Left hindlimb (tissue), 1 donor: ENCODE data around the gene PARD3.

Experiments used
- DNase-seq: peaks from one replicate; pipeline ENCODE4 v3.0.0-alpha.2; 2018

The PARD3 gene

DNA sequence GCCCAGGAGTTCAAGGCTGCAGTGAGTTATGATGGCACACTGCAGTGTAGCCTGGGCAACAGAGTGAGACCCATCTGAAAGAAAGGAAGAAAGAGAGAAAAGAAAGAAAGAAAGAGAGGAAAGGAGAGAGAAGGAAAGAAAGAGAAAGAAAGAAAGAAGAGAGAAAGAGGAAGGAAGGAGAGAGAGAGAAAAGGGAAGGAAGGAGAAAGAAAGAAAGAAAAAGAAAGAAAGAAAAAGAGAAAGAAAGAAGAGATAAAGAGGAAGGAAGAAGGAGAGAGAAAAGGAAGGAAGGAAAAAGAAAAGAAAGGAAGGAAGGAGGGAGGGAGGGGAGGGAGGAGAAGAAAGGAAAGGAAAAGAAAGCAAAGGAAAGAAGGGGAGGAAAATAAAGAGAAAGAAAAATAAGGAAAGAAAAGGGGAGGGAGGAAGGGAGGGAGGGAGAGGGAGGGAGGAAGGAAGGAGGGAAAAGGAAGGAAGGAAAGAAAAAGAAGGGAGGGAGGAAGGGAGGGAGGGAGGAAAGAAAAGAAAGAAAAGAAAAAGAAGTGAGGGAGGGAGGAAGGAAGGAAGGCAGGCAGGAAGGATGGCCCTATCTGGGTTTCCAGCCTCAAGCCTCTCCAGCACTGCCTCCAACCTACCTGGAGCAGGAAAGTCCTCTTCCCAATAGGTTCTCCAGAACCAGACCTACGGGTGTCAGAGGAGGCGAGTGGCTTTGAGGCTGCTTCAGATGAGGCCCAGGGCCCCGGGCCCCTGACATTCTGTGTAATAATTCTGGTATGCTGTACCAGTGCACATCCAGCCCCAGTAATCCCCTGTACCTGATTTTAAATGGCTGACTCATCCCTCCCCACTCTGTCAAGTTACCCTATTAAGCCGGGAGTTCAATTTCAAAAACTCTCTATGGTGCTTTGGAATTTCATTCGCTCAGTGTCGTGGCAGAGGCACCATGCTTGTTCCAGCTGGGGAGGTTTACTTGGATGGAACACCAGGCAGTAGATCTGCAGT, 6.8 kb upstream of the PARD3 start:
- DNase-seq: no peak

DNA sequence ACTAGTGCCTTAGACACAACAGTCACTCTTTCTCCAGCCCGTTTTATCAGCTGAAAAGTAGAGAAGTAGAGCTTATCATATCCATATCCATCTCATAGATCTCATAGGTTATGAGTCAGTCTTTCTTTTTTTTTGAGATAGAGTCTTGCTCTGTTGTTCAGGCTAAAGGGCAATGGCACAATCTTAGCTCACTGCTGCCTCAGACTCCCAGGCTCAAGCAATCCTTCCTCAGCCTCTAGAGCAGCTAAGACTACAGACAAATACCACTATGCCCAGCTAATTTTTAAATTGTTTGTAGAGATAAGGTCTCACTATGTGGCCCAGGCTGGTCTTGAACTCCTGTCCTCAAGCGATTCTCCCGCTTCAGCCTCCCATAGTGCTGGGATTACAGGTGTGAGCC, 2.5 kb upstream of the PARD3 start:
- DNase-seq: no peak

DNA sequence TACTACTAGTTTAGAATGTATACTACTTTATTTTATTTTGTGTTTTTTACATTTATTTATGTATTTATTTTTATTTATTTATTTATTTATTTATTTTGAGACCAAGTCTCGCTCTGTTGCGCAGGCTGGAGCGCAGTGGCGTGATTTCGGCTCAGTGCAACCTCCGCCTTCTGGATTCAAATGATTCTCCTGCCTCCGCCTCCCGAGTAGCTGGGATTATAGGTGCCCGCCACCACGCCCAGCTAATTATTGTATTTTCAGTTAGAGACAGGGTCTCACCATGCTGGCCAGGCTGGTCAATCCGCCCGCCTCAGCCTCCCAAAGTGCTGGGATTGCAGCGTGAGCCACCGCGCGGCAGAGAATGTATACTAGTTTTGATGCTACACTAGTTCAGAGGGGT, 2.0 kb upstream of the PARD3 start:
- no peak for DNase-seq

DNA sequence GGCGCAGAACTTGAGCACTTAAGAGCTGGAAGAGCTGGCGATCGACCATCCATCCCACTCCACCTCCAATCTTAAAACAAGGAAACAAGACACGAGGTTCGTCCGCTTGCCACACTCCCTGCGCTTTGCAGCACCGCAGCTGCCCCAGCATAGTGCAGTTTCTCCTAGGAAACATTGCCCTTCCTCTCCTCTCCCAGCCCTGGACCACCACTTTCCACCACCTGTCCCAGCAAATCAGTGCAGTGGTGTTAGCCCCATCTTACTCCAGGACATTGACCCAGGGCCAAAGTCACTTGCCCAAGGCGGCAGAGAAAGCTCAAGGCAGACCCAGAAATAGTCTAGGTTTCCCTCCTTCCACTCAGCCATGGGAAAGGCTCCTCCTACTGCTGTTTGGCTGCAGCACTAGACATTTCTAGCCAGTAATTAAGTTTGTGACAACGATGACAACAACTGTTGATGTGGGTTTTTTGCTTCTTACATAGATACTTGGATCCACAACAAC, 1.5 kb upstream of the PARD3 start:
- DNase-seq: peak; percentile 56

DNA sequence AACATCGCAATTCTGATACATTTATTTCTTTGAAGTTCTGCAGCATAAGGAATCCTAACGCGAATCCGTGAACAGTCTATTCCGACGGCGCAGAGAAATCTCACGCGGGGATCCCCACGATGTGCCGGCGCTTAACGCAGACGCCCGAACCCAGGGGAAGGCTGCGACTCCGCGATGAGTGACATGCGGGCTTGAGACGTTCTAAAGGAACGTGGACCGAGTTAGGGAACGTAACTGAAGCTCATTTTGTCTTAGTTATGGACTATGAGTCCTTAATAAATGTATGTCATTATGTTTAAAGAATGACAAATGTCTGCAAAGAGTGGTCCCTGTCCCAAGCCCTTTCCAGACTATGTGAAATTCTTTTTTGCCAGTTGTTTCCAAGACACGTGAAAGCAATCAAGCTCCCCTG, 995 bp upstream of the PARD3 start:
- no peak for DNase-seq

DNA sequence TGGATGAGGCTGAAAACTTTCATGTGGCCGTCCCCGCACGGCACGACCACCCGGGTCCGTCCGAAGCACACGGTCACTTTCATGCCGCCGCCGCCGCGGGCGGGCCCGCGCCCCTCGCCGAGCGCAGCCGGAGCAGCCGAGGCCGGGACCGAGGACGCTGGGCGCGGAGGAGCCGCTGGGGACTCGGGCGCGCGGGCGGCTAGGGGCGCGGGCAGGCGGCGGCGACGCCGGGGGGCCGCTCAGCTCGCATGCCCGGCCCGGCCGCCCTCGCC, 247 bp downstream of the PARD3 start:
- DNase-seq: no peak

DNA sequence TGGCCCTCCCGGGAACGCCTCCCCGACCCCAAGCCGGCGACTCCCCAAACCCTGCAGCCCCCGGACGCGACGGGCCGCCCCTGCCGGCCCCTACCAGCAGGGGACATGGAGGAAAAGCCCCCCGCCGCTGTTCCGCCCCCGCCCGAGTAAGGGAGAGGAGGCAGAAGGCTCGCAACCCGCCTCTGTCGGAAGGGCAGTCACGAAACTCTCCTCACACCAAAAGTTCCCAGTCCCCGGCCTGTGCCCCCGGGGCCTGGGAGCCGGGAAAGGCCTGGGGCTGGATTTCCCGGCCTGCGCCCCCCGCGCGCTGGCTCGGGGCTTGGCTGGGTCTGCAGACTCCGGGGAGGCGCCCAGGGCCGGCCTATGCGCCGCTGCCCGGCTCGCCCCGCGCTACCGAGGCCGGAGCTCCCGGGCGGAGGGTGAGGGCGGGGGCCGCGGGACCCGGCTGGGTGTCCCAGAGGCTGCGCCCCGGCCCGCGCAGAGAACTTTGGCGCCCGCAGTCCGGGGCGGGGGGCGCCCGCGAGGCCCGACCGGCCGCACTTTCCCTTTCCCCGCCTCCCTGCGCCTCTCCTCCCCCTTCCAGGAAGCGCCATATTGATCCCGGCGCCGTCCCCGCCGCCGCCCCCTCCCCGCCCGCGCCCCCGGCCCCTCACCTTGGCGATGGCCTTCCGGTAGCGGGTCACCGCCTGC, 728 bp downstream of the PARD3 start:
- DNase-seq: peak; percentile 83

DNA sequence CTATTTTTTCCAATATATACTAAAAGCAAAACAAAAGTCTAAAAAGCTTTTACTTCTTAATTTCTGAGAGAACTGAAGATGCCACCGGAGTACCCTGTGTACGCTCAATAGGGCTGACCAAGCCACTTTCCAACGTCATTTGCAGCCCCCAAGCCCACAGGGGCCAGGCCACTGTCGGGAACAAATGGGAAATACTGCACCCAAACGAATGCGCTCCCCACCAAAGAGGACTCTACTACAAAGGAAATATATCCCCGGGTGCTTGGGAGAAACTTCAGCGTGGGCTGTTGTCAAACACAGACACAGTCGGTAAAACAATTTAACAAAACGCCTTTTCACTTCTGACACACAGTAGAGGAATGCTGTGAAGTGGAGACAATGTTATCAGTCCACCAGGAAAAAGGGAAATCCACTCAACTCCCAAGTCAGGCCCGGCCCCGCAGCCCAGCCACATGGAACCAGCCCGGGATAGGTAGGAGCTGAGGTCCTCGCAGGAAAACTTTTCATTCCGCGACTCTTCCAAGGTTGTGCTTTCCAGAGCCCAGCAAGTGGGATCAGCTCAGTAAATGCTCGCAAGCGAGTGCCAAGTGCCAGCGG, 1.4 kb downstream of the PARD3 start:
- DNase-seq: no peak

DNA sequence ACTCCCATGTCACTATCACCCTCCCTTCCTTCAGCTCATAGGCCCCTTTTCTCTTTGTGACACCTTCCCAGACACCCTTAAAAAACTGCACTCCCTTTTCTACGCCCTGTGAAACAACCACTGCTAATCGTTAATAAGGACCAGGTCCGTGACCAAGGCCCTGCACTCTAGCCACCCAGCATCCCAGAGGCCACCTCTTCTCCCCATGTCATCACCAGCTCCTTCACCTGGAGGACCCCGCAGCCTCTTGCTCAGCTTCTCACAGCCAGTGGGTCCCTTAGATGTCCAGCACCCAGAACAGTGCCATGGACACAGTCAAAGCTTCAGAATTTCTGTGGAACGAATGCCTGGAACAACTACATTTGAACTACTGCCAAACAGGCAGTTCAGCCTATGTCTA, 2.3 kb downstream of the PARD3 start:
- DNase-seq: no peak

DNA sequence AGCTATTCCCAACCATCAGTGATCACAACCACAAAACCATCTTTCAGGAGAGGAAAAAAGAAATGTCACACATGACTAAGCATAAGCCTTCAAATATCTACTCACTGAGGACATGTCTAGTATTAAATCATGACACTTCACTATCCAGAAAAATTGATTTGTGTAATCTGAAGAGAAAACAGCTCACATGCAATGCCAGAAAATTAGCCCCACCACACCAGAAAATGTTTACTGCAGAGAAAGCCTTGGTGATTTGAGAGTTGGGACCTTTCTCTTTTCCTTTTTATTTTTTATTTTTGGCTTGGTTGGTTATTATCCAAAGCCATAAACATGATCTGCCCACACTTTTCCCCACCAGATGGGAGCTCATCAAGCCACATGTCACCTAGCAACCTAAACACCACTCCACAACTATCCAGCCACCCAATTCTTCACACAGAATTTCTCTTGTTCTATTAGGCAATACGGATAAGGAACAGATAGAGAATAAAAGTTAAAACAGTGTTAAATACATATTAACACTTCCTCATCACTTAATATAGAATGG, 3.1 kb downstream of the PARD3 start:
- DNase-seq: no peak

DNA sequence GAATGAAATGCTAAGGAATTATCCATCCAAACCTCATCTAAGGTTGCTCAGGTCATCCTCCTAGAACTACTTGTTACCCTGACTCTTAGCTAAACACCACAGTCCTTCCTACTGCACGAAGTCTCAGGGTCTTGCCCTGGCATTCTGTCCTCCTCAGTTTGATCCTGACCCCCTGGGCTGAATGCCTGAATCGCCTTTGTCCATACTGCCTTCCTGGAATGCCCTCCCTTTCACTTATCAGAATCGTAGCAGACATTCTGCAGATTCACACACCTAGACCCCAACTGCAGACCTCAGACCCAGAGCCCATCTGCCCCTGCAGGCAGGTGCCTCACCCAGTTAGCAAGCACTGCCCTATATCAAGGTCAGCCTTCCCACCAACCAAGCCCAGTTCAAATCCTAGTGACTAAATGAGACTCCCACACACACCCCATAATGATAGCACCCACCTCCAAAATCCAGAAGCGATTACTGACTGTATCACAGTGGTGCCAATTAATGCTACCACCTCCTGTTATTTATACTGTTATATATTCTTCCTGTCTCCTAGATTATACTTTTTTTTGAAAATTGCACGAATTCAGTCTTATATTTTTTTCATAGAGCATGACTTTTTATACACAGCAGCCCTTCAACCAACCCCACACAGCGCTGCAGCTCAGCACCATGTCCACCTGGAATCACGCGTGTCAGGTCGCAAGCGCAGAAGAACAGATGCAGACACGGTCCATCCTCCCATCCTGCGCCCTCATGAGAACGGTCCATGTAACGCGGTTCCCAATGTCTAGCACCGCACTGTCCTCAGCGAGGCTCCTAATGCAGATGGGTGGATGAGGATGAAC, 3.7 kb downstream of the PARD3 start:
- DNase-seq: no peak

DNA sequence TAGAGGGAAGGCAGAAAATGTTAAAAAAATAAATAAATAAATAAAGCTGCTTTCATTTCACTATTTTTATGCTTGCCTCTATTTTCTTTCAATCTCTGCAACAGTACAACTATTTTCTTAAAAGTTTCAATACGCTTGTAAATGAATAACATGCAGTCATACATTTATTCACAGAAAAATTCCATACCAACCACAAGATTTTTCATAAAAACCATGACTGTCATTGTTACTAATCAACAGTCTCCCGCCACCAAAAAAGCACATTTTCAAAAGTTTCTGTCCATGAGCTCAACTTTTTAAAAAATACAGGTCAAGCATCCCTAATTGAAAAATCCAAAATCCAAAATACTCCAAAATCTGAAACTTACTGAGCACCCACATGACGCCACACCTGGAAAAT, 5.3 kb downstream of the PARD3 start:
- DNase-seq: no peak

DNA sequence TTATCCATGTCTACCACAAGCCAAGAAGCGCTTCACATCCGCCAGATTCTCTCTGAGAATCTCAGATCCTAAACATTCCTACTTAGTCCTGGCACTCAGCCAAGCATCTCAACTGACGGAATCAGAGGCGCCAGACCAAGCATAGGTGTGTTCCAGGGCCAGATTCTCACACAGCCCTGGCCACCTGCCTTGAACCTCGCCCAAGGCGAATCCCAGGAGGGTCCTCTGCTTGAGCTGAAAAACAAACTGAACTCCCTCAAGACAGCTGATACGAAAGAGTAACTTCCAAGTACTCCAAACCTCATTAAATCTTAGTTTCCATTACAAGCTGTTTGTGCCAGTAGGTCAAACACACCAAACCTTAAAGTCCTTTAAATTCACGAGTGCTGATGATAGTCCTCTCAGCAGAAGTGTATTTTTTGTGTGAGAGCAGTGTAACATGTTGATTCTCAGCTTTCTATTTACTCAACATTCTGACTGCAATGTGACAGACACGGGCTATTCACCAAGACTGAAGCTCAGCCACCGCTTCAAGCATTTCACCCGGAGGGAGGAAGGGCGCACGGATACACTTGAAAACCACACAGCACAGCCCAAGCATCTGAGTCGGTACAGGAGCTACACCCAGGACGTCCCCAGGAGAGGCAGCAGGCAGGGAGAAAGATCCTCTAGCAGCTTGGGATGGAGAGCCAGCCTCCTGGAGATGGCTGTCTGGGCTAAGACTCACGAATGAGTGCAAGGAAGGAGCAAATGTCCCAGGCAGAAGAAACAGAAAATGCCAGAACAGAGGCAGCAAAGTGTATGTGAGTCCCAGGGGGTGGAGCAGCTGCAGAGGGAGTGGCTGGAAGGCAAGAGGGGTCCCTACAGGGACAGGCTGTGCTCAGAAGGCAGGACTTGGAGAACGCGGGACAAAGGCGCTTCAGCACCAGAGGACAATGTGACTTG, 6.0 kb downstream of the PARD3 start:
- DNase-seq: peak; percentile 59

DNA sequence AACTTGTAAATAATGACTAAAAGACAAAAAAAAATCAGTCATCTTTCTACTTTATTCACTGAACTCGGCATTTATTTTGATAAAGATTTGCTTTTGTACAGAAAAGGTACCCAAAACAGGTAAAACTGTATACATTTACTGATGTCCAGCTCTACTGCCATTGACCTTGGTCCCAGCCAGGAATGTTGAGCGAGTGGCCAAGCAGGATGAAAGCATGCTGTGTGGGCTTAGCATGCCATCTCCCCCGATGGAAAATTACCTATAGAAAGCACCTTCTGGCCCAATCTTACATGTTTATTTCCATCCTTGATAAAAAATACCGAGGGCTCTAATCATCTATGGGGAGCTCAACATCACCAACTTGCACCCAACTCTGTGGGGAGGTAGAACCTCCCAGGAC, 6.8 kb downstream of the PARD3 start:
- no peak for DNase-seq

DNA sequence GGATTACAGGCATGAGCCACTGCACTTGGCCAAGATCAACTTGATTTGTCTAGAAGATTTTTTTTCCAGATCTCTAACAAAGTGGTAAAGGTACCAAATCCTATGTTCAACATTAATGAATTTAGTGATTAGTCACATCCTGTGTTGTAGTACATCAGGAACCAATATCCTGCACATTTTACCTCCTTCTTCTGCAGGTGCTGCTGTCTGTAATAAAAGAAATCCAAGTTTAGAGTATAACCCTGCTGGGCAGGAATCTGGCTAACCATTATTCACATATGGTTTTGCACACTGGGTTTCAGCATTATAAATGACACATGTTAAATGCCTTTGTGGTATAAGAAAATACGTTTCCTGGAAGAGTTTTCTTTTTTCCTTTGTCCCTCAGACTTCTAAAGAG, 10.8 kb downstream of the PARD3 start:
- no peak for DNase-seq

DNA sequence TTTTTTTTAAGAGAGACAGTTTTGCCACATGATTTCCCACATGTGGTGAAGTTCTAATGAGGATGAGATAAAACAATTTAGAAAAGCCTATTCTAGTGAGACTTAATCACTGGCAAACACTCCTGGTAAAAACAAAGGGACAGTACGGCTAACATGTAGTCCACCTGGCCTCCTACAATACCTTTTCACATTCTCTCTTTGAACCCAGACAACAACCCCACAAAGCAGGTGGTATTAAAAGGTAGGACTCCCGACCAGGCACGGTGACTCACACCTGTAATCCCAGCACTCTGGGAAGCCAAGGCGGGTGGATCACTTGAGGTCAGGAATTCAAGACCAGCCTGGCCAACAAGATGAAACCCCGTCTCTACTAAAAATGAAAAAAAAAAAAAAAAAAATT, 12.4 kb downstream of the PARD3 start:
- no peak for DNase-seq

DNA sequence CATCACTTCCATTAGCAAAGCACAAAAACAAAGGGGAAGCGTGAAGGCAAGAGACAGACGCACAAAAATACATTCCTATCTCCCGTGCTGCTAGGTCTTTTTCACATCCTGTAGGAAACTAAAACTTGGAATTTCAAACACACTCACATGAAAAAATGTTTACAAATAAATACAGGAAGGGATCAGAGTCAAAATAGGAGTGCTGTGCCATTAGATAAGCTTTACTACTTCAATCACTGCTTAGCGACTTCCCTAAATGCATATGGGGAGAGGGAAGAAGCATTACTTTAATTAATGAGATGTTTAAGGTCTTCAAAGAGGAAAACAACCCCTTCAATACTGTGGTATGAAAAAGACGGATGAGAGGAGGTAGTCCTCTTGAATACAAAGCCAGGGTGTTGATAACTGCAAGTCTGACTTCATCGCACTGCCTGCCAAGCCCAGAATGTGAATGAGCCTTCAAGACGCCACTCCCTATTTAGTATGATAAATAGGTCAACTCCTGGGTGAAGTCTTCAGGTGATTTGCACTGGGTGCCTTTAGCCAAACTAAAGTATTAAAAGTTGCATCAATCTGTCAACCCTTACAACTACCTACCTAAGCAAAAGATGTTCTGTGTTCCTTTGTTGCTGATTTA, 13.9 kb downstream of the PARD3 start:
- DNase-seq: no peak

DNA sequence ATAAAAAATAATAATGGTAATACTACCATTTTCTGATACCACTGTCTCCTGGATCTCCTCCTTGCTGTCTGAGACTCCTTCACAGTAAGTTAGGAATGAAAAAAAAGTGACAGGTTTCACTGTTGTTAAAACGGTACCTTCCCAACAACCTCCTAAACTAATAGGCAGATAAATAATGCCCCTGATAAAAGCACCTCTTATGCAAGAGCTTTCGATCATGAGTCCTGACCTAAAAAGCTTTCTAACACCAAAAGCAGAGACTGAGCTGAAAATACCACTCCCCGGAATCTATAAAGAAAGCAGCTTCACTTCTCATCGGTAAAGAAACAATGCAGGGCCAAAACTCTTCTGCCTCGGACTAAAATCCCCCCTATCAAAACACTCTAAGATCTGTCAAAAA, 14.5 kb downstream of the PARD3 start:
- DNase-seq: no peak

DNA sequence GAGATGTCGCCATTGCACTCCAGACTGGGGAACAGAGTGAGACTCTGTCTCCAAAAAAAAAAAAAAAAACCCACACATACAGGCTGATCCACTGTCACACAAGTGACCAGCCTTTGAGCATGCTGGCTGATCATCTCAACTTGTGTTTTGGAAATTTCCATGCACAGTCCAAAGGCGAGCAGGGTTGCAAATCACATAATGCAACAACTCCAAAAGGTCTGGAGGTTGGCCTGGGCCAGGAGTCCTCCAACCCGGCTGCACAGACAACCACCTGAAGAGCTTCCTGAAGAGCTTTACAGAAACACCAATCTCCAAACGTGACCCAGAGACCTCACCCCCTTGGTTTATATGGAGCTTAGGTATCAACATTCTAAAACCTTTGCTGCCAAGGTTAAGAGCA, 16.4 kb downstream of the PARD3 start:
- DNase-seq: no peak

DNA sequence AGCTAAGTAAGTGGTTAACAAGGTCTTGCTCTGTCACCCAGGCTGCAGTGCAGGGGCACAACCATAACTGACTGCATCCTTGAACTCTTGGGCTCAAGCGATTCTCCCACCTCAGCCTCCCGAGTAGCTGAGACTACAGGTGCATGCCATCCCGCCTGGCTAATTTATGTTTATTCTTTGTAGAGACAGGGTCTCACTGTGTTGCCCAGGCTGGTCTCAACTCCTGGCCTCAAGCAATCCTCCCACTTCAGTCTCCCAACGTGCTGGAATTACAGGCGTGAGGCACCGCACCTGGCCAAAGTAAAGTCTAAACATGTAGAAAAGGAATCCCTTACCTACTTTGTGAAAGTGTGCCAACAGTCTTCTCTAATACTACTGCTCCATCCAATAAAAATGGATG, 17.9 kb downstream of the PARD3 start:
- no peak for DNase-seq

DNA sequence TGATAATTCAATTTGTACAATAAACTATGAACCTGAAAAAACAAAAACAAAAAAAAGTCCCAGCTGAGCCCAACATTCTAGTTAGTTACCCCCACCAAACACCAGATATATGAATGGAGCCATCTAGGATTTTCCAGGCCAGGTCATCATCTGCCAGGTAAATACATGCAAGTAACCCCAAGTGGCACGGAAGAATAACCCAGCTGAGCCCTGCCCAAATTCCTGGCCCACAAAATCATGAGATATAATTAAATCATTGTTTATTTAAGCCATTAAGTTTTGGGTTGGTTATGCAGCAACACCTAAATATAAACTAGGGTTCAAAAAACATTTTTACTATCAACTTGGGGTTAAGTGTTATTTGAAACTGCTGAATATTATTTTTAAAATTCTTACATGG, 19.0 kb downstream of the PARD3 start:
- no peak for DNase-seq
